SU-DHL-6 (cell line): ENCODE measurements around the gene PNPLA3.
A peak's percentile ranks its signal among the peaks of the same experiment; 100 is the strongest.

Experiments used
- H2AFZ ChIP-seq: fragments of 200-600 bp; sonication (generic); 2 replicates; pipeline ENCODE4 v1.6.1; 2014; ENCODE audit warnings: low read depth, mild to moderate bottlenecking, moderate library complexity, mixed read lengths, antibody characterized with exemption, low read length; ENCODE audit not compliant: severe bottlenecking
- H3F3A ChIP-seq: fragments of 200-600 bp; shearing (Covaris generic); 2 replicates; pipeline ENCODE4 v1.6.0; 2016; ENCODE audit warnings: antibody characterized with exemption, mild to moderate bottlenecking; ENCODE audit not compliant: insufficient read depth
- H3K27ac ChIP-seq: fragments of 200-600 bp; sonication (generic); 2 replicates; pipeline ENCODE4 v1.5.1; 2016; ENCODE audit warnings: low read depth, mild to moderate bottlenecking, low read length, moderate library complexity, mixed read lengths
- H3K27me3 ChIP-seq: fragments of 200-600 bp; sonication (generic), shearing (Covaris generic); 2 replicates; pipeline ENCODE4 v1.6.0; 2014; ENCODE audit warnings: mild to moderate bottlenecking, low read length
- H3K36me3 ChIP-seq: fragments of 200-600 bp; sonication (generic); 2 replicates; pipeline ENCODE4 v1.6.1; 2014; ENCODE audit warnings: mild to moderate bottlenecking, low read length, mixed read lengths
- H3K4me2 ChIP-seq: fragments of 300-600, 200-600 bp; shearing (Covaris generic), sonication (generic); 2 replicates; pipeline ENCODE4 v1.6.0; 2014; ENCODE audit warnings: low read length, low read depth, mild to moderate bottlenecking; ENCODE audit not compliant: poor library complexity, severe bottlenecking
- H3K4me3 ChIP-seq: fragments of 200-600 bp; sonication (generic); 2 replicates; pipeline ENCODE4 v1.5.1; 2014; ENCODE audit warnings: antibody characterized with exemption, low read length, mild to moderate bottlenecking, mixed read lengths; ENCODE audit not compliant: insufficient read depth, poor library complexity, severe bottlenecking
- H3K79me2 ChIP-seq: fragments of 200-600 bp; sonication (generic); 2 replicates; pipeline ENCODE4 v1.6.1; 2014; ENCODE audit warnings: mild to moderate bottlenecking, low read length, moderate library complexity; ENCODE audit not compliant: insufficient read depth
- H3K9ac ChIP-seq: fragments of 200-600 bp; sonication (generic); 2 replicates; pipeline ENCODE4 v1.7.0; 2014; ENCODE audit warnings: mild to moderate bottlenecking, low read length
- H3K9me2 ChIP-seq: fragments of 200-600 bp; sonication (generic); replicated peaks from 2 replicates; pipeline ENCODE4 v1.6.1; 2014; ENCODE audit warnings: low read length; ENCODE audit not compliant: insufficient read depth
- H3K9me3 ChIP-seq: fragments of 200-600 bp; sonication (generic); 2 replicates; pipeline ENCODE4 v1.6.1; 2014; ENCODE audit warnings: low read length, mixed read lengths; ENCODE audit not compliant: insufficient read depth
- H4K20me1 ChIP-seq: fragments of 200-600 bp; sonication (generic); 2 replicates; pipeline ENCODE4 v1.6.1; 2014; ENCODE audit warnings: low read depth, mild to moderate bottlenecking, antibody characterized with exemption, low read length, moderate library complexity, mixed read lengths
- CTCF ChIP-seq: fragments of 200-600 bp; sonication (generic); IDR thresholded peaks from one replicate; pipeline ENCODE4 v1.5.1; 2017; ENCODE audit warnings: antibody characterized with exemption, mild to moderate bottlenecking, low read length, moderate library complexity; ENCODE audit not compliant: insufficient read depth, poor library complexity, severe bottlenecking
- EZH2phosphoT487 ChIP-seq: fragments of 200-600 bp; sonication (generic), shearing (Covaris generic); conservative IDR thresholded peaks from 2 replicates; pipeline ENCODE4 v1.6.1; 2018; ENCODE audit warnings: mild to moderate bottlenecking, antibody characterized with exemption, low read length, moderate library complexity, mixed read lengths

PNPLA3 gene

DNA sequence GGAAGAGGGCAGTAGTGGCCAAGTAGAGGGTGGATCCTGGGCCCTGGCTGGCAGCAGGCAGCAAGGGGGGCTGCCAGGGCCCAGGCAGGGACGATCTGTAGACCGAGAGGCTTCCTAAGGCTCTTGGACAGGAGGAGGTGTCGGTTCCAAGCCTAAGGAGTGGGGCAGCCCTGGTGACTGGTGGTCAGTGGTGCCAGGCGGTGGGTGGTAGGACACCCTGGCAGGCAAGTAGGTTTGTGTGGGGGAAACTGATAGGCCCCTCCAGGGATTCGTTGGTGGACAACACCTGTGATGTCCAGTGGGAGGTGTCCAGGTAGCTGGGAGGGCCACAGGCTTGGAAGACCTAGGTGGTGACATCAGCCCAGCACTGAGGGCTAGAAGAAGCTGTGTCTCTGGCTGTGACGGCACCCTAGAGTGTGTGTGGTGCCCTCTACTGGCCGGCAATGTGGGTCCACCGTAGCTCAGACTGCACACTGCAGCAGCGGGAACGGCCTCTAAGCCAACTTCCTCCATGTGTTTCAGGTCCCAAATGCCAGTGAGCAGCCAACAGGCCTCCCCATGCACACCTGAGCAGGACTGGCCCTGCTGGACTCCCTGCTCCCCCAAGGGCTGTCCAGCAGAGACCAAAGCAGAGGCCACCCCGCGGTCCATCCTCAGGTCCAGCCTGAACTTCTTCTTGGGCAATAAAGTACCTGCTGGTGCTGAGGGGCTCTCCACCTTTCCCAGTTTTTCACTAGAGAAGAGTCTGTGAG is 22.2 kb downstream of the PNPLA3 start:
- Histone ChIP-seq H3K79me2 (no peaks in the 10 kb centered on the region), H3K9me2 (no peaks in the 10 kb centered on the region), H3K27ac (no peak overlapping the region), H3F3A (no peaks in the 10 kb centered on the region), H2AFZ (no peak overlapping the region), H4K20me1 (no peaks in the 10 kb centered on the region), H3K9ac (no peak overlapping the region), H3K4me3 (no peak overlapping the region), H3K36me3 (no peaks in the 10 kb centered on the region), H3K27me3 (no peaks in the 10 kb centered on the region), H3K4me2 (no peak overlapping the region), H3K9me3 (no peaks in the 10 kb centered on the region)
- TF ChIP-seq EZH2phosphoT487 (no peak), CTCF (peak; percentile 70)

GRCh38 chr22:43946384-43946667 is 22.7 kb downstream of the PNPLA3 start:
- Histone ChIP-seq H4K20me1 (no peaks in the 10 kb centered on the region), H3K27ac (no peak overlapping the region), H2AFZ (no peak overlapping the region), H3F3A (no peaks in the 10 kb centered on the region), H3K4me3 (no peak overlapping the region), H3K27me3 (no peaks in the 10 kb centered on the region), H3K9ac (no peak overlapping the region), H3K9me2 (no peaks in the 10 kb centered on the region), H3K36me3 (no peaks in the 10 kb centered on the region), H3K79me2 (no peaks in the 10 kb centered on the region), H3K4me2 (no peak overlapping the region), H3K9me3 (no peaks in the 10 kb centered on the region)
- TF ChIP-seq CTCF (no peak), EZH2phosphoT487 (no peak)

GRCh38 chr22:43948836-43949406 is 25.3 kb downstream of the PNPLA3 start:
- no peaks in the 10 kb centered on the region for H3K27me3 ChIP-seq
- no peaks in the 10 kb centered on the region for H3F3A ChIP-seq
- H4K20me1 ChIP-seq, result no peaks in the 10 kb centered on the region
- no peaks in the 10 kb centered on the region for H3K9me2 ChIP-seq
- H2AFZ ChIP-seq, result no peak overlapping the region
- no peaks in the 10 kb centered on the region for H3K79me2 ChIP-seq
- no peak overlapping the region for H3K4me3 ChIP-seq
- H3K4me2 ChIP-seq, result no peak overlapping the region
- no peaks in the 10 kb centered on the region for H3K36me3 ChIP-seq
- no peak overlapping the region for H3K9ac ChIP-seq
- no peaks in the 10 kb centered on the region for H3K9me3 ChIP-seq
- no peak overlapping the region for H3K27ac ChIP-seq
- no peak for TF ChIP-seq EZH2phosphoT487

DNA sequence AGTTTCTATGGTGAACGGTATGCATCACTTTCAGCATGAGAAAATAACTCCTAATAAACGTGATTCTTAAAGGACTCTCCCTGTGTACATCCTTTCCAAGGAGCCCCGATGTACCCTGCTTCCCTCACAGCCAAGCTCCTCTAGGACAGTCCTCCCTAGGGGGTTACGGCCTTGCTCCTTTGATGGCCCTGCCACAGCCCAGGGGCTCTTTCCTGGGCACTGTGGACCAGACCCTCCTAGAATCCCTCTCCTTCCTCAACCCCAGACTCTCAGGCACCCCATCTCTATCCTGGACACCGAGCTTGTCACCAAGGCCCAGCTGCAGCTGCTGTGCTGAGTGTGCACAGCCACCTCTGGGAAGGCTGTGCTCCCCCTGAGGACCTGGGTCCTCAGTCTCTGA is 27.8 kb downstream of the PNPLA3 start:
- Histone ChIP-seq H3K27me3 (no peaks in the 10 kb centered on the region), H3K4me3 (no peak overlapping the region), H3F3A (no peaks in the 10 kb centered on the region), H3K9ac (no peak overlapping the region), H3K27ac (no peak overlapping the region), H2AFZ (no peak overlapping the region), H3K4me2 (no peak overlapping the region), H3K9me3 (no peaks in the 10 kb centered on the region), H3K79me2 (peaks cover 15% of the 10 kb centered on the region), H3K9me2 (no peaks in the 10 kb centered on the region), H3K36me3 (no peaks in the 10 kb centered on the region), H4K20me1 (no peaks in the 10 kb centered on the region)
- TF ChIP-seq EZH2phosphoT487 (no peak), CTCF (no peak)
